ENCODE results near the gene EFCAB8.
"Not testable (repeated sequence)": the region's sequence is repeated elsewhere in the genome, so short reads cannot be mapped to it uniquely, and the experiment has no call there.

Gene EFCAB8

DNA sequence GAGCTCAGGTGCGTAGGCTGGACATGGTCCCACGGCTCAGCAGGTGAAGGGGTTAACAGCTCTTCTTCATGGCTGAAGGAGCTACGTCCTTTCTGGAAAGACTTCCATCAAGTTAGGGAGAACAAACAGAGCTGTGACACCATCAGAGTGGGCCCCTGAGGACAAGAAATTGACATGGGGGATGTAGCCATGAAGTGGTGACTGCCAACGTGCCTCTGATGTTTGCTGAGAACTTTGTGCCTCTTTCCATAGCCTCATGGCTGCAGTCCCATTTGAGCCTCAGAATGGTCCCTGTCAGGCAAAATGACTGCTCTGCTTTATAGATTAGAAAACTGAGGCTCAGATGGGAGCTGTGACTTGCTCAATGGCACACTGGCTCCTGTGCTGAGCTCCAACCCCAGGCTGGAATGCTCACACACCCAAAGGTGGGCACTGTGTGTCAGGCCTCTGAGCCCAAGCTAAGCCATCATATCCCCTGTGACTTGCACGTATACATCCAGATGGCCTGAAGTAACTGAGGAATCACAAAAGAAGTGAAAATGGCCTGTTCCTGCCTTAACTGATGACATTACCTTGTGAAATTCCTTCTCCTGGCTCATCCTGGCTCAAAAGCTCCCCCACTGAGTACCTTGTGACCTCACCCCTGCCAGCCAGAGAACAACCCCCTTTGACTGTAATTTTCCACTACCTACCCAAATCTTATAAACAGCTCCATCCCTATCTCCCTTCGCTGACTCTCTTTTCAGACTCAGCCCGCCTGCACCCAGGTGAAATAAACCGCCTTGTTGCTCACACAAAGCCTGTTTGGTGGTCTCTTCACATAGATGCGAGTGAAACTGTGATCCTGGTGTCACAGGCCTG lies 115.7 kb downstream of the EFCAB8 start:
- not testable (repeated sequence) for FAIRE-seq

DNA sequence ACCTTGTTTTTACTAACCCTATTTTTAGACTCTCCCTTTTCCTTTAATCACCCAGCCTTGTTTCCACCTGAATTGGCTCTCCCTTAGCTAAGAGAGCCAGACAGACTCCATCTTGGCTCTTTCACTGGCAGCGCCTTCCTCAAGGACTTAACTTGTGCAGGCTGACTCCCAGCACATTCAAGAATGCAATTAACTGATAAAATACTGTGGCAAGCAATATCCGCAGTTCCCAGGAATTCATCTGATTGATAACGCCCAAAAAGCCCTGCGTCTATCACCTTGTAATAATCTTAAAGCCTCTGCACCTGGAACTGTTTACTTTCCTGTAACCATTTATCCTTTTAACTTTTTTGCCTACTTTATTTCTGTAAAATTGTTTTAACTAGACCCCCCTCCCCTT lies 116.4 kb downstream of the EFCAB8 start:
- not testable (repeated sequence) for FAIRE-seq

DNA sequence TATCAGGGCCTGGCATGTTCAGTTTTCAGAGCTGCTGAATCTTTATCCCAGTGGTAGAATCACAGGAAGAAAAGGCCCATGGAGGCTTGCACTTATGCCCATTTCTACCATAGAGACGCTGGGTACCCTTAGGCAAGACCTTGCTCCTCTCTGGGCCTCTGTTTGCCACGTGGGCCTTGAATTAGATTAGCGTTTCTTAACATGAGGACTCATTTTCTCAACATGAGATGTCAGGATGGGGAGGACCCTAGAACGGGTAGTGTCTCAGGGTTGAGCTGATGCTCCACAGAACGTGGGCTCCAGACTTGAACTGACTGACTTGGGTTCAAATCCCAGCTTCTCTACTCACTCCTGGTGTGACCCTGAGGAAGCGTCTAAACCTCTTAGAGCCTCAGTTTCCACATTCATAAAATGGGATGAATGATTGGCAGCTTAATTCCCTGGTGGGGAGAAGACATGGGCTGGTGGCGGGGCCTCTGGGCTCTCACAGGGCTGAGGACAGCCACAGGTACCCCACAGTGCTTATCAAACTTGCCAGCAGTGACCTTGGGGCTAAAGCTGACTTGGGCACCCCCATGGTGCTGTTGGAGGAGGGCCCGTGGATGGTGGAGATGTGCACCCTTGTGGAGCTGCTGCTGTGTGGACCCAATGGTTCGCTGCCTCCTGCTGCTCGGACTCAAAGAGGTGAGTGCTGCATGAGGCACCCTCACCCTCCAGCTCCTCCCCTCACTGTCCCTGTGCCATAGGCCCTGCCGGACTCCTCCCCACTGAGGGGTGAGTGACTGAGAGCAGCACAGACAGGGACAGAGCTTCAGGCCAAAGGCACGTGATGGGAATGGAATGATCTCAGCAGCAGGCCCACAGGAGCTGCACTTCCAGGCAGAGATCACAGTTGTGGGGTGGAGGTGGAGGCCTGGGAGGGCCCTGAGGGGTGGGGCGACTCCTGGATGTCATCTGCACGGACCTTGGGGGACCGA lies 117.3 kb downstream of the EFCAB8 start:
- FAIRE-seq = no peak

DNA sequence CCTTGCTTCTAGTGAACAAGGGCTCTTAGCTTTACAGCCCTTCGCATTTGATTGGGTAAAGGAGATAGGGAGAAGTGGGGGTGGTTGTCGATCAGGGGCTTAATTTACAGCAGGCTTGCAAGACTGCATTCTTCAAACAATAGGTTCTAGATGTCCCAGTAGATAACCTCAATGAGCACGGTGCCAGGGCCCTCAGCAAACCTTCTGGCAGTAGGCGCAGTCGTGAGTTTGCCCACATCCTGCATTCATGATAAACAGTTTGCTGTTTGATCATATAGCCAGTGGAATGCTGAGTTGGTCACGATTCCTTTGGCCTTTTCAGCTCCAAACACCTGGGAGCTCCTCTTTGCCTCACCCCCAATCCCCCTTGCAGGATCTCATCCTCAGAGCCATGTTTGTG lies 118.0 kb downstream of the EFCAB8 start:
- FAIRE-seq = no peak

DNA sequence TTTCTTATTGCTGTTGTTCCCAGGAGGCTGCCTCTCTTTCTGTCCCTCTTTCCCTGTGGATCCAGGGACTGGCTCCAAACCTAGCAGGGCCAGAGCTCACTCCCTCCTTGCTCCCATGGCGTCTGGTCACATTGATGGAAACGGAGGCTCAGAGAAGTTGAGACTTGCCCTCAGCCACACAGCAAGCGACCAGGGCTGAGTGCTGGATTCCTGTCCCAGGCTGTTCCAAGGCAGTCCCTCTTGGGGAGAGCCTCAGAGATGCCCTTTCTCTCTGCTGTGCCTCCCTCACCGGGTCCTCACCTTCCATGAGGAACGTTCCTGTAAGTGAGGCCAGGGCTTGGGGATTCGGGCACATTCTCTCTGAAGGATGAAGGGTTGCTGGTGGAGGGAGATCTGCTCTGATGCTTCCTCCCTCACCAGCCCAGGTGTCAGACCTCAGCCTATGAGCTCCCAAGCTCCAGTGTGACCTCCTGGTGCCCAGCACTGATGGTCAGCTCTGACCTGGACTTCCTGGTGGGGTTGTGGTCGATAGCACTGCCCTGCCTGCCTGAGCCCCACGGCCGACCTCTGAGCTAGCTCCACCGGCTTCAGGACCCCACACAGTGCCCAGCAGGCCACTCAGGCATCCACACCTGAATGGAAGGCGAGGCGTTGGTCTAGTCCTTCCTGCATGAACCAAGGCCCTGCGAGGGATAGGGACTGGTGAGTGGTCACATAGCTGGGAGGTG lies 118.7 kb downstream of the EFCAB8 start:
- no peak for FAIRE-seq

DNA sequence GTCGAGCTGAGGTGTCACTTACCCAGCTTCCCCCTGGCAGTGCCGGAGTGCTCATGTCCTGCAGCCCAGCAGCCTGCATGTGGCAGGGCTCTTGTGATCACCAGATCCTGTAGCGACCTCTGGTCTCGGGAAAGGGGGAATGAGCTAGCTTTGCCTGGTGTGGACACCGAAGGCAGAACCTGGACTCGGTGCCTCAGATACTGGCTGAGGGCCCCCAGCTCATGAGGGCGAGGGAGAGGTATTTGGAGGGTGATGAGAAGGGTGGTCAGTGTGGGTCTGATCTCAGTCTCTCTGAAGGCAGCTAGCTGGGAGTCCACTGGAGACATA lies 119.2 kb downstream of the EFCAB8 start:
- no peak for FAIRE-seq

DNA sequence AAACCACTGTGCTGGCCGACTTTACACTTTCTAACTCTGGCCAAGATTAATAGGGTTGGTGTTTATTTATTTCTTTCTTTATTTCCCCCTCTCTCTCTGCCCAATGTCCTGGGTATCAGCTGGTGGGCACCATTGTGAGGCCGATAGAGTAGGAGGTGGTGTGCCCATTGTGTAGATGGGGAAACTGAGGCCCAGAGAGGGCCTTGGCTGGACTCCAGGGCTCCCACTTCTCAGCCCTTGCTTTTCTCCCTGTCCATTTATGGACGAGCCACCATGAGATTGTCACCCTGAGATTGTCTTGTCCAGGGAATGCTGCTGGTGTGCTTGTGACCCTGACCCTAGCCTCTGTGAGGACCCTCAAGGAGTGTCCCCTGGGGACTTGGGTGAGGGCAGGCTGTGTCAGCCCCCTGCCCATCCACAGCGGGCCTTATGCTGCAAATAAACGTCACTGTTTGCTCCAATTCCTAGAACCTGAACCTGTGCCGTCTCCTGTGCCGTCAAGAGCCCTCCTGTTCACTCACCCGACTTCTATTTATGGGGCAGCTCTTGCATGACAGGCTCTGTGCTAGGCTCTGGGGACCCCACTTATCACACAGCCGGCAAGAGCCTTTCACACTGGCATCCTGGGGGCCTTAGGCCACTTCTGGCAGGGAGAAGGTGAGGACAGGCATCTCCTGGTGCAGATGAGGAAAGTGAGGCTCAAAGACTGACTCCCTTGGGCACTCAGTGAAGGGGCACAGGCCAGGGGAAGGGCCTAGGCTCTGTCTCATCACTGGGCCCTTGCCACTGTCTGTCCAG lies 120.7 kb downstream of the EFCAB8 start:
- no peak for FAIRE-seq

DNA sequence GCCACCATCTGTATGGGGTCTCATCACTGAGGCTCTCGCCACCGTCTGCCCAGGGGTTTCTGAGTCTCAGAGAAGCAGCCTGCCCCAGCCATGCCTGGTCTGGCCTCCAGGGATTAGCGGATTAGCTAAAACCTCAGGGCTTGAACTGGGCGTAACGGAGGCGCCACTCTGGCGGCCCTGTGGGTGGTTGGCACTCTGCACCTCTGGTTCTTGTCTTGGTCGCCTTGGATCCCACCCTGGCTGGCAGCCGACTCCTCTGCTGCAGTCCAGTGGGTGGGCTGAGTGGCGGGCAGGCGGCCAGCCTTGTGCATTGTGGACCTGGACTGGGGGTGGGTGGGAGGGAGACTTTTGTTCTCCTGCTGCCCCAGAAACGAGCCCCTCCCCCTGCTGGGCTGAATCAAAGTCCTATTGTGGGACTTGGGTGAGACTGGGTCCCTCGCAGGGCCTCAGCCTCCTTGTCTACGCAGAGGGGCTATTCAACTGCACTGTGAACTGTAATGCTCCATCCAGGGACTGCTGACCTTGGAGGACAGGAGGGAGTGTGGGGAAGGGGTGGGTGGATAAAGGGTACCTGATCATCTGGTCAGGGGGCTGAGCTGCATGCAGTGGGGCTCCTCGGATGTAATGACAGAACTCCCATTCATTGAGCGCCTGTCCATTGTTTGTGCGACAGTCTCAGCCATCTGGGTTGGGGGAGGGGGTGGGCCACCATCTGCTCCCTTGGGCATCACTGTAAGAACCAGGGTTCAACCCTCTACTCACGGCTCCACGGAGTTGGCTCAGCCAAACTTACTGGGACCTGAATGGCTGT lies 121.6 kb downstream of the EFCAB8 start:
- FAIRE-seq = no peak

DNA sequence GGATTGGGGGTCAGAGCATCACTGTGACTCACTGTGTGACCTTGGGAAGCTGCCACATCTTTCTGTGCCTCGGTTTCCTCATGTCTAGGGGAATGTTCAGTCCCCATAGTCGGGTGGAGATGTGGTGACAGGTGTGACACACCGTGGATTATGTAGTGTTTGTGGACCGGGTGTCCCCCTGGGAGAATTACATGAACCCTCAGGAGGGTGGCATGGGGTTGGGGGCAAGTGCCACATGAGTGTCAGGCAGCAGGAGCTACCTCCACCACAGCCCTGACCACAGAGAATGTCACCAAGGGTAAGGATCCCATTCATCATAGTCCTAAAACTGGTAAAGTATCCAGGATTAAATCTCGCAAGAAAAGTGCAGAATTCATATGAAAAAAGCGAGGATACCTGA lies 122.3 kb downstream of the EFCAB8 start:
- FAIRE-seq = no peak

DNA sequence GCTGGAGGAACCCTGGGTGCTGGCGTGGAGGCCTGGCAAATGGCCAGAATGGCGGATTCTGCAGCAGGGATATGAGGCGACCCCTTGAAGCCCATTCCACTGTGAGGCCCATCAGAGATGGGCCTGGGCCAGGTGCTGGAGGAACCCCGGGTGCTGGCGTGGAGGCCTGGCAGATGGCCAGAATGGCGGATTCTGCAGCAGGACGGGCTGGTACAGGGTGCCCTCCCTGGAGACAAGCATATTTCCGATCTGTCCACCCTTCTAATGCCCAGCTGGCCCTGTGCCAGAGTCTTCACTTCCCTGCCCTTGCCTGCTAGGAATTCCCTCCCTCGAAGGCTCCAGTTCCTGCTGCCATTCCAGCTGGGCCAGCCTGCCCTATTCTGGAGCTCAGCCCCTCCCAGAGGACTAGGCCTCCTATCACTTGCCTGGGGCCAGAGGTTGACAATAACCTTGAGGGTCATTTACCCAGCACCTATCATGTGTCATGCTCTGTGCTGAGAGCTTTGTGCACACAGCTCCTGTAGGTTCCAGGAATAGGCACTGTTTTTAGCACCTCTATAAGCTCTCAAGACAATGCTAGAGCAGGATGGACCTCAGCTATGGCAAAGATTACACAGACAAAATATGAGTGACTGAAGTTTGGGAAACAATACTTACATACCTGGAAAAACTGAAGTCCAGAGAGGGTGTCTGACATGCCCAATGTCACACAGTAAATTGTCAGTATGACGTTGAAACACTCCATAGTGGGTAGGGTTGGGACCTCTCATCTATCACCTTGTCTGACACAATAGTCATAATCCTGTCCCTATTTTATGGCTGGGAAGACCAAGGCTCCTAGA lies 124.1 kb downstream of the EFCAB8 start:
- FAIRE-seq = no peak

DNA sequence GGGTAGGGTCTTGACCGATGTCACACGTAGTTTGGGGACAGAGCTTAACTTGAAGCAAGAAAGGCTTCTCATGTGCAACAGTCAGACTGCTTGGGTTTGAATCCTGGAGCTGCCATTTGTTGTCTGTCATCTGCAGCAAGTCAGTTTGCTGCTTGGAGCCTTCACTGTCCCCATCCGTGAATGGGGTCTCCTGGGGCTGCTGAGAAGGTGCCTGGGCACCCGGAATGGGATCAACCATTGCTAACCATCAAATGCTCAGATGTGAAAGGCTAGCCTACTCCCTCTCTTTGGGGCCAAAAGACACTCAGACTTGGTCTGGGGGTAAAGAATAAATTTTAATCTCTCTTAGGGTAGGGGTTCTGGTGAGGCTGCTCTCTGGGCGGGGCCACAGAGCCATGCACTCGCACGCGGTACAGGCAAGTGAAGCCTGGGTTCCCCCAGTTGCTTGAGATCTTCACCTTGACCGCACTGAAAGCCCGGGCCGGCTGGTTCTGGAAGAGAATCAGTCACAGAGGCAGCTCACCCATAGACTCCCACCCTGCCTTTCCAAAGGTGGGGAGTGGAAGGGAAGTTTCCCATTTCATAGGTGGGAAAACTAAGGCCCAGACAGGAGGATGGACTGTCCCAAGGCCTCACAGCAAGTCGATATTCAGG lies 124.9 kb downstream of the EFCAB8 start:
- FAIRE-seq = no peak

DNA sequence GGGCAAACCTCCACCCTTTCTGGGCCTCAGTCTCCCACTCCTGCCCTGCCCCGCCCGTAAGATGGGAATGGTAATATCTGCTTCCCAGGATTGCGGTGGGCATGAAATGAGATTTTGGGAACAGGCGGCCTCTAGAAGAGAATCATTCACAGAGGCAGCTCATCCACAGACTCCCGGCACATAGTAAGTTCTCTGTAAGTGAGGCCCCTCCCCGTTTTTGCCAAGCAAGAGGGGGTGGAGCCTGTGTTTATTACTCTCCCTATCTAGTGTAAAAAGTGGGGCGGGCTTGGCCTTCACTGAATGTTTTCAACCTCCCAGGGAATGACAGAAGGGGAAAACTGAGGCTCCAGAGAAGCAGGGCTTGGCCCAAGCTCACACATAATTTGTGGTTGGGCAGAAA lies 125.5 kb downstream of the EFCAB8 start:
- FAIRE-seq = no peak

DNA sequence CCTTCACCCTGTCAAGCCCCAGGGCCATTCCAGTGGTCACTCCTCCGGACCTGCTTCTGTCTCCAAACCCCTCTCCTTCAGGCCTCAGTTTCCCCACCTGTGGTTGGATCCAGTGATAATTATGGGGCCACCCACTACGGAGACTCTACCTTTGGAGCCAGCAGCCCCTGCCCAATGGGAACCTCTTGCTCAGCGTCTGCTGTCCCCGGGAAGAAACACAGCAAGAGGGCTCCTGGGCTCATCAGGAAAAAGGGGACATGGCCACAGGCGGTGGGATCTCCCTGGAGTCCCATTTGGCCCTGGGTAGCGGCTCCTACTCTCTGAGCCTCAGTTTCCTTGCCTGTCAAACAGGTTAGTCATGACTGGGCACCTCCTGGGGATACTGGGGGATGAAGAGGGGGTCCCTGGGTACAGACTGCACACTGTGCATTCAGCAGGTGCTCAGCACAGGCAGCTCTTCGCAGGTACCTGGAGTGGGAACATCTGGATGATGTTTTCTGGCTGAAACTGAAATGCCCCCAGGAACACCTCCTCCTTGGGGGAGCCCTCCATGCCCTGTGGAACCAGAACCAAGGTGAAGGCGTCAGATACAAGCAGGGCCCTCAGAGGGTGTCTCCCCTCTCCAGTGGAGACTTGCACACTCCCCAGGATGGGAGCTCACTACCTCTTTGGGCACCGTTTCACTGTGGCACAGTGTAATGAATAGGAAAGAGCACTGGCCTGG lies 126.1 kb downstream of the EFCAB8 start:
- FAIRE-seq = no peak

DNA sequence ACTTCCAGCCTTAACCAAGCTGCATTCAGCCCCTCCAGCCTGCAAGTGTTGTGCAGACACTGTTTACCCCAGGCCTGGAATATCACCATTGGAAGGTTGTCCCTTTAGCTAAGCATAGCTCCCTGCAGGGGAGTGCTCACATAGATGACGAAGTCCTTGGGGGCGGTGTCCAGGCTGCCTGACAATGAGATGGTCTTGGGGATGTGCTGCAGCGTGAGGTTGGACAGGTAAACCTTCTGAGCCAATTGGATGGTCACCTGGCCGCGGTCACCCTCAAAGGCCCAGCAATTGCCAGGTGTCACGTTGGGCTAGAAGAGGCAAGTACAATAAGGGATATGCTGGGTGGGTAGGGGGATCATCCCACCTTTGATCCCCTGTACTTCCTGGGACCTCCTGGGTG lies 126.9 kb downstream of the EFCAB8 start:
- FAIRE-seq = no peak

DNA sequence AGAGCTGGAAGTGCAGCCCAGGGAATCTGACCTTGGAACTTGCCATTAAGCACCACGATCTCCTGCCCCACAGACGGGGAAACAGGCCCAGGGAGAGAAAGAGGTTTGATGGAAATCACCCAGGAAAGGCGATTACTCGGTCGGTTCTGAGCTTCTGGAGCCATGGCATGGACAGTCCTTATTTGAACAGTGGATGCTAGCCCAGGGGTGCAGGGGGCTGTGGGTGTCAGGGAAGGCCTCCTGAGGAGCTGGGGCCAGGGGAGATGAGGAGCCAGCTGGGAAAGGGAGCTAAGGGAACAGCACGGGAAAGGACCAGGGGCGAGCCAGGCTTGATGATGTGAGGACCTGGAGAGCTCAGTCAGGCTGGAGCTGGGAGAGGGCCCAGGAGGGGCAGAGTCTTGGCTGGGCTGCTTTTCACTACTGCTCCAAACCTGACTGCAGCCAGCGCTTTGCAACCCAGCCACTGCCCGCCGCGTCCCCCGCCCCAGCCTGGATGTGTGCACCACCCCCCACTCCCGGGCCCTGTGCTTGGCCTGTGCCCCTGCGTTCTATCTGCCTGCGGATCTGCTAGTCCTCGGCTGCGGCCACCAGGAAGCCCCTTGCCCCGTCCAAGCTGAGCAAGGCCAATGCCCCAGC lies 127.7 kb downstream of the EFCAB8 start:
- no peak for FAIRE-seq

DNA sequence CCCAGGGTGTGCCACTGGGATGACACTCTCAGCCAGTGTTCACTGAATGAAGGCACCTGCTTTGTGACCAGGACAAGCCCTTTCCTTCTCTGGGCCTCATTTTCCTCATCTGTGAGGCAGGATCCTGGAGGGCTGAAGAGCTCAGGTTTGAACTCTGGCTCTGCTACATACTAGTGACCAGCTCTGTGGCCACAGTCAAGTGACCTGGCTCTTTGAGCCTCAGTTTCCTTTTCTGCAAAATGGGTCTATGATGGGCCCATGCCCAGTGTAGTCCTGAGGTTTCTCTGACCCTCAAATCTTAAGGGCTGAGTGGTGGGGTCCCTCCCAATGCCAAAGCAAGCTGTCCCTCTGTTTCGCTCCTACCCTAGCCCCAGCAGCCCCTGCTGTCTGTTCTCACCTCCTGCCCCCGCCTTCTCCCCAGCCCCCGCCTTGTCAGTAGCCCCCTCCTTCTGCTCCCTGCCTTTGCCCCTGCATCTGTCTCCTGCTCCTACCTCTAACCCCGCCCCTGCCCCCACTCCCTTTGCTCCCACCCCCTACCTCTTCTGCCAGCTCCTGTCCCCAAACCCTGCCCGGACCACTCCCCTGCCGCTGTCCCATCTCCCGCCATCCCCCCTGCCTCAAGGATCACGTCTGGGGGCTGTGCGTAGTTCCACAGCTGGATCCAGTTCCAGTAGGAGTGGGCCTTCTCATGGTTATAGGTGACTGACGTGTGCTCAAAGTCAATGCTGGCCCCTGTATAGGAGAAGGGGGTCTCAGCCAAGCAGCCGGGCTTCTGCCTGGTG lies 128.5 kb downstream of the EFCAB8 start:
- no peak for FAIRE-seq

DNA sequence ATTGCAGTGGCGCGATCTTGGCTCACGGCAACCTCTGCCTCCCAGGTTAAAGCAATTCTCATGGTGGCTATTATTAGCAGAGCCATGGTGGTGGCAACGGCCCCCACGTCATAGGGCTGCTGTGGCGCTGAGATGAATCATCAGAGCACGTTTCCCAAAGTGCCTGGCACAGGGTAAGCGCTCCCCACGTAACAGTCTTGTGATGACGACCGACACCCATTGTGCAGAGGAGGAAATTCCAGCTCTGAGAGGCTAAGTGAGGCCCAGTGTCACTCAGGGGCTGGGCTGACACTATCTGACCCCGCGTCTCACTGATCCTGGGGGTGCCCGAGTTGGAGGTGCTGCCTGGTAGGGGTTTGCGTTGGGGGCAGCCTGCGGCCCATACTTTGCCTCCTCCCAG lies 129.3 kb downstream of the EFCAB8 start:
- no peak for FAIRE-seq

All from A204.1 (cell line).